GM21447 (cell line): ENCODE data around the gene NANOS1.
"Not testable (repeated sequence)": the region's sequence is repeated elsewhere in the genome, so short reads cannot be mapped to it uniquely, and the experiment has no call there.

Source experiments
- ATAC-seq: cut with Tn5 transposase; IDR thresholded peaks from one replicate; pipeline ENCODE4 v1.9.1; 2021; ENCODE audit not compliant: unreplicated experiment

The NANOS1 gene

GRCh38 chr10:119006451-119007210 is 22.9 kb upstream of the NANOS1 start:
- ATAC-seq, result no peak

DNA sequence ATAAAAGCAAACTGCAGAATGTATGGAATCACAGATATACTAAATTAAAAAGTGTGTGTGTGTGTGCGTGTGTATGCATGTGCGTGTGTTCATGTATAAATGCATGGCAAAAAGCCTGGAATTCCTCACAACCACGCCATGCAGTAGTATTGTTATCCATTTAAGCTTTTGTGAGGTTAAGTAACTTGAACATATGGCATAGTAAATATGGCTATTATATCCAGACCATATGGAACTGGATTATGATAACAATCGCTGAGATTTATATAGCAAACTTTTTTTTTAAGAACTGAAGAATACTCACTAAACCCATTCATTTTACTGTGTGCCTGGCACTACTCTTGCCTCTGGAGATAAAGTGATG is 22.3 kb upstream of the NANOS1 start:
- no peak for ATAC-seq

GRCh38 chr10:119020627-119020946 is 8.9 kb upstream of the NANOS1 start:
- no peak for ATAC-seq

GRCh38 chr10:119022846-119023552 is 6.5 kb upstream of the NANOS1 start:
- ATAC-seq, result no peak

DNA sequence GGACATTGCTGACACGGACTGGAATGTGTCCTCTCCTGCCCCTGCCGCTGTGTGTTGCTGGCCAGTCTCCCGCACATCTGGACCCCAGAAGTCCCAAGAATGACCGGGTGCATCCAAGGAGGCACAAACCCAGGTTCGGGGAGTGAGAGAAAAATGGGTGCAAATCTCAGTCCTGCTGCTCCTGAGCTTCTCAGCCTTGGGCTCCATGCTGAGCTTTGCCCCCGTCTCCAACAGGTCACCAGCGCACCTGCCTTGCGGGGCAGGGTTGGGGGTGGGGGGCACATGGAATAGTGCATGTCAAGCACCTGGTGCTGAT is 6.0 kb upstream of the NANOS1 start:
- no peak for ATAC-seq

DNA sequence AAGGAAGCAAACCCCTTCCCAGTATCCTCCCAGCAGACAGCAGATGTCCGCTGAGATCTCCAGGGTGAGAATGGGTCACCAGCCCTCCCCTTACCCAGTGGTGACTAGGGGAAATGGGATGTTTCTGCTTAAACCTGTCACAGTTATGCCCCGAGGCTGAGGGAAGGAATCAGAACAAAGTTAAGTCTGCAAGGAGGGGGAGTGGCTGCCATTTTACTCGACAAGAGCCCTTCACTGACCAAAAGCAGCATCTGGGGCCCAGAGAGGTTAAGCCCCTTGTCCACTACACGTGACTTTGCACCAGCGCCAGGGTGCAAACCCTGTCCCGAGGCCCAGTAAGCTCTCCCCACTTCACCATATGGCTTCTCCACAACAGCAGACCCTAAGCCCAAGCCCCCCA is 4.6 kb upstream of the NANOS1 start:
- no peak for ATAC-seq

DNA sequence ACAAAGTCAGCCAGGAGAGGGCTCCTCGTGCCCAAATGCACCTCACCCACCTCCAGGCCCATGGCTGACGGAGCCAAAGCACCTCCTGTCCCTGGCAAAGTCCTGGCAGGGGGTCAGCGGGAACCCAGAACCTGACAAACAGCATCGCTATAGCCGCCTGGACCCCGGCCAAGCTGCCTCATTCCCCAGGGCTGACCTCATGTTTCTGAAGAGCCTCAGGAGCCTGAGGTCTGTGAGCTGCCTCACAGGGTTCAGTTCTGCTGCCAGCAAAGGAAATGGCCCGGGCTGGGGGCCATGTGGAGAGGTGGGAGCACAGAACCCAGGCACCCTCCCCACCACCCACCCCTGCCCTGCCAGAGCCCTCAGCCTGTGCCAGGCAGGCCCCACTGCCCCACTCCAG is 4.2 kb upstream of the NANOS1 start:
- ATAC-seq, result no peak

DNA sequence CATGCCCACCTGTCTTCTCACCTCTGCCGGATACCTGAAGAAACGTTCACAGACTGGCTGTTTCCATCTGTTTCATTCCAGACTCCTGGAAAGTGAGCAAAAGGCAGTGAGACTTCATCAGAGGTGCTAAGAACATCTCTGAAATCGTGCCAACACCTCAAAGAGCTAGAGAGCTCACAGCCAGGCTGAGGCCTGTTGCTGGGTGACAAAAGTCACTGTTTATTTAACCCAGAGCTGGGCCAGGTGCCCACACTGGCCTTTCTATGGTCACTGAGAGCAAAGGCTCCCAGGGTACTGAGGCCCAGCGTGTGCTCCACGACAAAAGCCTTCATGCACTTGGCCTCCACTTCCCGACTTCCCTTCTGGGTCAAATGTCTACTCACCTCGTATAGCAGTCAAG is 3.7 kb upstream of the NANOS1 start:
- no peak for ATAC-seq

DNA sequence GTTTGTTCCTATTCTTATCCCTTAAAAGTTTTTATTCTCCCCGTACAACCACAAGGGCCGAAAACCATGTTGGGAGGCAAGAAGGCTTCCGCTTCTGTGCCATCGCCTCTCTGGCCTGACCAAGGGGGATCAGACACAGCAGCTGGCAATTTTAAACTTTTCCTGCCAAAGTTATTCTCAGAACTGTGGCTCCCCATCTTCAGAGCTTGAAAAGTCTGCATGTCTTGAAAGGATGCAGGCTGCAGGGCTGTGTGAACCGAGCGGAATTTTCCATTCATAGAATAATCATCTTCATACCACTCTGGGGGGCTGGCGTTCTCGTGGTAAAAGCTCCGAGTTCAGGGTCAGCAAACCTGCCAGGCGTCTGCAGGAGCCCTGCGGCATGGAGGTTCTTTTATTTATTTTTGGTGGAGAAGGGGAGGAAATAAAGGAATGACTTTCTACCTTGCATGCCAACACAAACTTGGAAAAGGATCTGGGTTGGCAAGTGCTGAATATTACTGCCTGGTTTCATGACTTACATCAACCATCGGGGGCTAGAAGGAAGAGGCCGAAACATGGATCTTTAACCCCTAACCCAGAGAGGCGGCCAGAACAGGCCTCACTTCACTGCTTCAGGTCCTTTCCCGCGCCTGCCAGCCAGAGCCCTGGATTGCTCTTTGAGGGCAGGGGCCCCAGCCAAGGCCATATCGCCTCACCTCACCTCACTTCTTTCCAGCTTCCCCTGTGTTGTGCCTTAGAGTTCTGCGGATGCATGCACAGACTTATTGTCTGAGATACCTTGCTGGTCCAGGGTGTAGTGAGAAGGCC is 3.0 kb upstream of the NANOS1 start:
- ATAC-seq, result no peak

- ATAC-seq, result not testable (repeated sequence)
These were observed 1.0 kb upstream of the NANOS1 start for GRCh38 chr10:119028445-119028899.

DNA sequence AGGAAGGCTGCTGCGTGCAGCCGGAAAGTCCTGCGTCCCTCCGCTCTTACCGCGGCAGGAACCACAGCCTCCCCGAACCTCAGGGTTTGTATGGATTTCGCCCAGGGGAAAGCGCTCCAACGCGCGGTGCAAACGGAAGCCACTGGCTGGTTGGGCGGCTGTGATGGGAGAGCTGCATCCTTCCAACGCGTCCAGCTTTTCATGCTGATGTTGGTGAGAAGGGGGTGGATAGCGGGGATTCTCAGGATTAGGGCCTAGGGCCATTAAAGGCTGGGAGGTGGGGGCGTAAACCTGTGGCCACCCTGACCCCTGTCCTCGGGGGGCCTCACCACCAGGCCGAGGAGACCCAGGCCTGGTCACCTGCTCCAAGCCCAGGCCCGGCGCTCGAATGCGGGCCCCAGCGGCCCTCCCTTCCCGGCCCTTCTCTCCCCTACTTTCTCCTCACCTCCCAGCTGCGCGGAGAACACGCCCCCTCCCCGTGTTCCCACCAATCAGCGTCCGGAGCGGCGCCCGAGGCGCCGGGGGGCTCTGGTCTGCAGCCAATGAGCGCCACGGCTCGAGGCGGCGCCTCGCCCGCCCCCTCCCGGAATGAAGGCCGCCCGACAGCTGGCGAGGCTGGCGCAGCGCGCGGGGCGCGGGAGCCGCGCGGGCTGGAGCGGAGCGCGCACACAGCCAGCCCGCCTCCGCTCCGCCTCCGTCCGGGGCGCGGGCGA is 458 bp upstream of the NANOS1 start:
- ATAC-seq, result peak; percentile 55

DNA sequence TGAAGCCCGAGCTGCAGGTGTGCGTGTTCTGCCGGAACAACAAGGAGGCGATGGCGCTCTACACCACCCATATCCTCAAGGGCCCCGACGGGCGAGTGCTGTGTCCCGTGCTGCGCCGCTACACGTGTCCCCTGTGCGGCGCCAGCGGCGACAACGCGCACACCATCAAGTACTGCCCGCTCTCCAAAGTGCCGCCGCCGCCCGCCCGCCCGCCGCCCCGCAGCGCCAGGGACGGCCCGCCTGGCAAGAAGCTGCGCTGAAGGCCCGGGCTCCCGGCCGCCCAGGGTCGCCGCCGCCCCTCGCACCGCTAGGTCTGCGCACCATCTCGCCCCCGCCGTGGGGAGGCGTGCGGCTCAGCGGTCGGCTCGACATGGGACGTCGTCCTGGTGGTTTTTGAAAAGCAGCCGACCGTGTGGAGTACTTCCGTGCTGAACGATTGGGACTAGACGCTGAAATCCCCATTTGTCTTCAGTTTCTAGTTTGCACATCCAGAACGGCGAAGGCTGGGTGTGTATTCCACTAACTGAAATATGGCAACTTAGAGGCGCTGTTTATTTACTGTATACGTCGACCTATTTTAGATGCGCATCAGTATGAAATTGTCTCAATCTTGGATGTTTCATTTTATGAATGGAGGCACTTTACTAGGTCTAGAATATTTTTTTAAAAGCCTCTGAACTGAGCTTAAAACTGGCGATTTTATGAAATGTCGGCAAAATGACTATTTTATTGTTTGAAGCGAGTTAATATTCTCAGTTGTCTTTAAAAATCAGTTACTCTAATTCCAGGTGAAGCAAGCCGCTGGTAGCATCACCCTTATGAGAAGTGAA is 1.1 kb downstream of the NANOS1 start:
- ATAC-seq, result peak; percentile 65

DNA sequence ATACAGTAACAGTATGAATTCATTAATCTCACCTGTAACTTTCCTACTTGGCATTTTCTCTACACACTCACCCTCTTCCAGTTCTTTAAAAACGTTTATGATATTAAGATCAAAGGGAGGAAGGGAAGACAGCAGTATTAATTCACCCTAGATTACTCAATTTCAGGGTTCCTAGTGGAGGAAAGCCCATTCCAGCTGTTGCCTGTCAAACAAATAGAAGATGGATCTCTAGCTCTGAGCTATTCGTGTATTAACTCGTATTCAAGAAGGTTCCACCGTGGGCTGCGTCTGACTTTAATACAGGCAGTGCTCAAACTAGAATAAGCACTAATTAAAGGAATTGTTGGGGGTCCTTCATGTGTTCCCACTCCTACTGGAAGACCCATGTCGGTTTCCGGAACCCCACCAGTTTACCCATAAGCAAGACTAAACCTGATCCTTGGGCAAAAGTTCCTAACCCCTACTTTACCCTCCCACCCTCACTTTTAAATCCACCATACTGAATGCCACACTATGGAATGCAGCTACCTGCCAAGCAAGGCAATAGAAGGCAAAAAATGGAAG is 2.1 kb downstream of the NANOS1 start:
- ATAC-seq, result no peak

DNA sequence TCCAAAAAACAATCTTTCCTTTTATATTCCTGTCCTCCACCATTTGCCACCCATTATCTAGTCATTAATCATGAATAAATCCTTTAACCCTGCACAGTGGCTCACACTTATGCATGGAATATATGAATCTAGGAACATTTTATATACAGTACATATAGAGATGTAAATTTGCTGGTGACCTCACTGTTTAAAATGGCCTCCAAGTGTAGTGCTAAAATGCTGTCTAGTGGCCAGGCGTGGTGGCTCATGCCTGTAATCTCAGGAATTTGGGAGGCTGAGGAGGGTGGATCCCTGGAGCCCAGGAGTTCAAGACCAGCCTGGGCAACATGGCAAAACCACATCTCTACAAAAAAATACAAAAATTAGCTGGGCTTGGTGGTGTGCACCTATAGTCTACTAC is 9.6 kb downstream of the NANOS1 start:
- no peak for ATAC-seq

- no peak for ATAC-seq
These were observed 11.8 kb downstream of the NANOS1 start for GRCh38 chr10:119041326-119041725.

GRCh38 chr10:119042169-119042568 is 12.7 kb downstream of the NANOS1 start:
- no peak for ATAC-seq

GRCh38 chr10:119045561-119045960 is 16.0 kb downstream of the NANOS1 start:
- no peak for ATAC-seq

- ATAC-seq, result no peak
These were observed 19.8 kb downstream of the NANOS1 start for GRCh38 chr10:119049361-119049760.

DNA sequence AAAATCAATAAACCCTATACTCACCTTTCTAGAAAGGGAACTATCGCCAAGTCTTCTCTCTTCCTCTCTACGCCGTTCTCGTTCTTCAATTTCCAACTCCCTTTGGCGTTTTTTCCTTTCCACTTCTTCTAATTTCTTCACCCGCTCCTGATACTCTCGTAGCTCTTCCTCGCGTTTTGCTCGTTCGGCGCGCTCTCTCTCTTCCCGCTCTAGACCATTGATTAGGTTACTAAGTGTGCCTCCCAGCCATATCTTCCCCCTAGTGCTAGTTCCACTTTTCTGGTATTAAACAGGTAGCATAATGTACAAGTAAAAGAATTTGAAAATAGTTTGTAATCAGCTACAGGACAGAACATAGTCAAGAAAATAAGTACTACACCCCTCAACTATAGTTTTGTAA is 20.3 kb downstream of the NANOS1 start:
- ATAC-seq, result no peak

GRCh38 chr10:119051775-119052174 is 22.3 kb downstream of the NANOS1 start:
- no peak for ATAC-seq
